ENCODE measurements around the gene TTC1. TPM values are rescaled to one million over a fixed set of nuclear protein-coding genes. Genes with fewer than 3 reads are reported as not detected.

The TTC1 gene
- total RNA-seq, 4 donors from 2014 or later = 39.9 to 67.9 (median 56.3) TPM

- in situ Hi-C loops (cut with MboI; ENCODE audit: low sequenced_read_pairs in 4 of 4) (loop anchor here in 3 of 4 donors (25.0 kb wide), 2 partner anchors 691 to 816 kb away; no protein-coding TSS in a partner anchor), intact Hi-C loops (cut with DNase I; ENCODE audit: low total_unique reads) (no loop called here)
- H3K4me1 ChIP-seq = no peaks in the 10 kb centered on the region
- H3K4me3 ChIP-seq = no peak overlapping the region
- no peaks in the 10 kb centered on the region for H3K36me3 ChIP-seq
- no peak overlapping the region for H3K27ac ChIP-seq
- DNase-seq = no peak
- TF ChIP-seq POLR2A (IDR thresholded peaks at IDR 0.05) (no peak), CTCF (IDR thresholded peaks at IDR 0.05 in 4 of 5, conservative IDR thresholded peaks at IDR 0.05 in 1 of 5) (no peak)
- H3K27me3 ChIP-seq = peaks cover 0 to 4% (median 2%) of the 10 kb centered on the region in 3 donors
- no peak for ATAC-seq
- no peaks in the 10 kb centered on the region for H3K9me3 ChIP-seq
These were observed 30.6 kb upstream of the TTC1 start for GRCh38 chr5:159978358-159978757.

- Histone ChIP-seq H3K9me3 (no peaks in the 10 kb centered on the region), H3K36me3 (no peaks in the 10 kb centered on the region), H3K4me1 (peaks cover 3 to 8% of the 10 kb centered on the region in 2 donors), H3K4me3 (no peak overlapping the region), H3K27me3 (peaks cover 0 to 12% (median 0%) of the 10 kb centered on the region in 3 donors), H3K27ac (no peak overlapping the region)
- TF ChIP-seq CTCF (IDR thresholded peaks at IDR 0.05 in 4 of 5, conservative IDR thresholded peaks at IDR 0.05 in 1 of 5) (no peak), POLR2A (IDR thresholded peaks at IDR 0.05) (no peak)
- in situ Hi-C loops (cut with MboI; ENCODE audit: low sequenced_read_pairs in 4 of 4) = loop anchor here in 3 of 4 donors (10.0 to 25.0 kb wide), 4 partner anchors 538 to 828 kb away; no protein-coding TSS in a partner anchor
- intact Hi-C loops (cut with DNase I; ENCODE audit: low total_unique reads) = no loop called here
- ATAC-seq (no peak), DNase-seq (no peak)
These were observed 26.3 kb upstream of the TTC1 start for GRCh38 chr5:159982421-159983173.

- peak; percentile 70 to 81 for ATAC-seq
- intact Hi-C loops (cut with DNase I; ENCODE audit: low total_unique reads) = loop anchor here (1.0 to 5.0 kb wide), 5 partner anchors 70 to 831 kb away; partner anchors contain the start of gene ADRA1B
- in situ Hi-C loops (cut with MboI; ENCODE audit: low sequenced_read_pairs in 4 of 4) = loop anchor here in 3 of 4 donors (5.0 to 25.0 kb wide), 5 partner anchors 540 to 832 kb away; no protein-coding TSS in a partner anchor
- DNase-seq = peak; percentile 38 to 66
- Histone ChIP-seq H3K4me1 (peaks cover 3 to 8% of the 10 kb centered on the region in 2 donors), H3K4me3 (peak overlapping the region; percentile 45 to 61 (median 48)), H3K36me3 (no peaks in the 10 kb centered on the region), H3K9me3 (no peaks in the 10 kb centered on the region), H3K27ac (no peak overlapping the region), H3K27me3 (peaks cover 0 to 12% (median 7%) of the 10 kb centered on the region in 3 donors)
- TF ChIP-seq CTCF (IDR thresholded peaks at IDR 0.05 in 4 of 5, conservative IDR thresholded peaks at IDR 0.05 in 1 of 5) (peak; percentile 61 to 77 (median 71)), POLR2A (IDR thresholded peaks at IDR 0.05) (no peak)
These were observed 21.8 kb upstream of the TTC1 start for GRCh38 chr5:159987031-159987674.

- intact Hi-C loops (cut with DNase I; ENCODE audit: low total_unique reads) = no loop called here
- H3K4me1 ChIP-seq = peaks cover 3 to 8% of the 10 kb centered on the region in 2 donors
- TF ChIP-seq CTCF (IDR thresholded peaks at IDR 0.05 in 4 of 5, conservative IDR thresholded peaks at IDR 0.05 in 1 of 5) = no peak
- TF ChIP-seq POLR2A (IDR thresholded peaks at IDR 0.05) = no peak
- ATAC-seq (no peak), DNase-seq (no peak)
- in situ Hi-C loops (cut with MboI; ENCODE audit: low sequenced_read_pairs in 4 of 4) = loop anchor here in 3 of 4 donors (25.0 kb wide), 2 partner anchors 703 to 828 kb away; no protein-coding TSS in a partner anchor
- H3K9me3 ChIP-seq = no peaks in the 10 kb centered on the region
- H3K27ac ChIP-seq = no peak overlapping the region
- H3K4me3 ChIP-seq = no peak overlapping the region
- peaks cover 0 to 12% (median 7%) of the 10 kb centered on the region in 3 donors for H3K27me3 ChIP-seq
- H3K36me3 ChIP-seq = no peaks in the 10 kb centered on the region
These were observed 18.4 kb upstream of the TTC1 start for GRCh38 chr5:159990506-159990905.

Measured in gastrocnemius medialis (tissue), 4 donors.